Effector memory CD8-positive, alpha-beta T cell (primary cell): ENCODE measurements around the gene C3orf70.

ENCODE experiments used
- ATAC-seq: fragments of 150-1000 bp; cut with Tn5 transposase; replicated peaks from 2 replicates; pipeline ENCODE4 v1.10.0; 2021; ENCODE audit warnings: mild to moderate bottlenecking, moderate library complexity
- DNase-seq, 3 experiments: peaks; one replicate each; pipeline ENCODE4 v3.0.0; 2021
- H3K27ac Mint-ChIP-seq, 2 donors: one replicate each; pipeline ENCODE4 v1.8.0; 2022; ENCODE audit warnings: mild to moderate bottlenecking in 2 of 2, mixed read lengths in 2 of 2, moderate library complexity in 2 of 2
- H3K27me3 Mint-ChIP-seq, 2 donors: one replicate each; pipeline ENCODE4 v1.8.0; 2022; ENCODE audit warnings: mixed read lengths in 2 of 2
- H3K36me3 Mint-ChIP-seq: one replicate; pipeline ENCODE4 v1.8.0; 2022; ENCODE audit warnings: mild to moderate bottlenecking, moderate library complexity, mixed read lengths; ENCODE audit not compliant: insufficient read depth
- H3K4me1 Mint-ChIP-seq, 2 donors: one replicate each; pipeline ENCODE4 v1.8.0; 2022; ENCODE audit warnings: low read depth in 2 of 2, mixed read lengths in 2 of 2
- H3K4me3 Mint-ChIP-seq, 2 donors: one replicate each; pipeline ENCODE4 v1.8.0; 2022; ENCODE audit warnings: mild to moderate bottlenecking in 2 of 2, mixed read lengths in 2 of 2, moderate library complexity in 2 of 2
- H3K9me3 Mint-ChIP-seq, 2 donors: one replicate each; pipeline ENCODE4 v1.8.0; 2022; ENCODE audit warnings: mixed read lengths in 2 of 2

C3orf70 gene

GRCh38 chr3:185046603-185047002 is 106.3 kb downstream of the C3orf70 start:
- Mint-ChIP-seq H3K4me1 (no peaks in the 10 kb centered on the region), H3K27me3 (no peaks in the 10 kb centered on the region), H3K36me3 (peaks cover 19% of the 10 kb centered on the region), H3K4me3 (no peak overlapping the region), H3K27ac (no peak overlapping the region), H3K9me3 (peaks cover 3 to 4% of the 10 kb centered on the region in 2 donors)
- DNase-seq (no peak), ATAC-seq (no peak)

- Mint-ChIP-seq H3K27me3 (no peaks in the 10 kb centered on the region), H3K9me3 (peaks cover 0 to 1% of the 10 kb centered on the region in 2 donors), H3K4me3 (no peak overlapping the region), H3K27ac (no peak overlapping the region), H3K4me1 (no peaks in the 10 kb centered on the region), H3K36me3 (peaks cover 14% of the 10 kb centered on the region)
- DNase-seq (no peak), ATAC-seq (no peak)
These were observed 106.7 kb downstream of the C3orf70 start for GRCh38 chr3:185046164-185046515.

GRCh38 chr3:185042312-185043050 is 110.4 kb downstream of the C3orf70 start:
- no peaks in the 10 kb centered on the region for H3K27me3 Mint-ChIP-seq
- DNase-seq (no peak), ATAC-seq (no peak)
- no peak overlapping the region for H3K27ac Mint-ChIP-seq
- no peak overlapping the region for H3K4me3 Mint-ChIP-seq
- peaks cover 0 to 3% of the 10 kb centered on the region in 2 donors for H3K9me3 Mint-ChIP-seq
- peaks cover 8% of the 10 kb centered on the region for H3K36me3 Mint-ChIP-seq
- H3K4me1 Mint-ChIP-seq: peaks cover 0 to 4% of the 10 kb centered on the region in 2 donors

GRCh38 chr3:185041540-185041939 is 111.3 kb downstream of the C3orf70 start:
- no peak overlapping the region for H3K4me3 Mint-ChIP-seq
- no peak overlapping the region for H3K27ac Mint-ChIP-seq
- peaks cover 8% of the 10 kb centered on the region for H3K36me3 Mint-ChIP-seq
- H3K9me3 Mint-ChIP-seq: peaks cover 0 to 7% of the 10 kb centered on the region in 2 donors
- DNase-seq (no peak), ATAC-seq (no peak)
- peaks cover 0 to 4% of the 10 kb centered on the region in 2 donors for H3K4me1 Mint-ChIP-seq
- no peaks in the 10 kb centered on the region for H3K27me3 Mint-ChIP-seq

GRCh38 chr3:185040425-185040824 is 112.4 kb downstream of the C3orf70 start:
- DNase-seq (no peak), ATAC-seq (no peak)
- H3K36me3 Mint-ChIP-seq: peaks cover 8% of the 10 kb centered on the region
- no peak overlapping the region for H3K4me3 Mint-ChIP-seq
- H3K9me3 Mint-ChIP-seq: peaks cover 0 to 7% of the 10 kb centered on the region in 2 donors
- H3K27ac Mint-ChIP-seq: no peak overlapping the region
- H3K27me3 Mint-ChIP-seq: no peaks in the 10 kb centered on the region
- peaks cover 0 to 4% of the 10 kb centered on the region in 2 donors for H3K4me1 Mint-ChIP-seq

- Mint-ChIP-seq H3K27me3 (no peaks in the 10 kb centered on the region), H3K4me3 (no peak overlapping the region), H3K9me3 (peaks cover 0 to 7% of the 10 kb centered on the region in 2 donors), H3K4me1 (peaks cover 0 to 4% of the 10 kb centered on the region in 2 donors), H3K27ac (no peak overlapping the region), H3K36me3 (peaks cover 2% of the 10 kb centered on the region)
- ATAC-seq: no peak
- no peak for DNase-seq
These were observed 115.1 kb downstream of the C3orf70 start for GRCh38 chr3:185037801-185038200.

GRCh38 chr3:185030951-185031350 is 121.9 kb downstream of the C3orf70 start:
- Mint-ChIP-seq H3K4me1 (no peaks in the 10 kb centered on the region), H3K27me3 (no peaks in the 10 kb centered on the region), H3K9me3 (no peaks in the 10 kb centered on the region), H3K27ac (no peak overlapping the region), H3K36me3 (peaks cover 11% of the 10 kb centered on the region), H3K4me3 (no peak overlapping the region)
- ATAC-seq (no peak), DNase-seq (no peak)

- H3K4me1 Mint-ChIP-seq: no peaks in the 10 kb centered on the region
- no peak overlapping the region for H3K27ac Mint-ChIP-seq
- ATAC-seq (no peak), DNase-seq (no peak)
- no peaks in the 10 kb centered on the region for H3K9me3 Mint-ChIP-seq
- no peaks in the 10 kb centered on the region for H3K27me3 Mint-ChIP-seq
- H3K36me3 Mint-ChIP-seq: peaks cover 14% of the 10 kb centered on the region
- no peak overlapping the region for H3K4me3 Mint-ChIP-seq
These were observed 122.5 kb downstream of the C3orf70 start for GRCh38 chr3:185030399-185030798.

- Mint-ChIP-seq H3K27ac (no peak overlapping the region), H3K4me1 (no peaks in the 10 kb centered on the region), H3K9me3 (no peaks in the 10 kb centered on the region), H3K4me3 (no peak overlapping the region), H3K36me3 (peaks cover 15% of the 10 kb centered on the region), H3K27me3 (no peaks in the 10 kb centered on the region)
- DNase-seq: no peak
- ATAC-seq: no peak
These were observed 123.8 kb downstream of the C3orf70 start for GRCh38 chr3:185029086-185029485.

- Mint-ChIP-seq H3K36me3 (peaks cover 15% of the 10 kb centered on the region), H3K4me1 (no peaks in the 10 kb centered on the region), H3K27me3 (no peaks in the 10 kb centered on the region), H3K9me3 (no peaks in the 10 kb centered on the region), H3K4me3 (no peak overlapping the region), H3K27ac (no peak overlapping the region)
- ATAC-seq: no peak
- DNase-seq: no peak
These were observed 124.7 kb downstream of the C3orf70 start for GRCh38 chr3:185028121-185028520.
